ENCODE data around the gene REM1. TPM values are rescaled to one million over a fixed set of nuclear protein-coding genes. Genes with fewer than 3 reads are reported as not detected.
"Not testable (repeated sequence)": the region's sequence is repeated elsewhere in the genome, so short reads cannot be mapped to it uniquely, and the experiment has no call there.

The REM1 gene
- 2.0 TPM for total RNA-seq
- long read RNA-seq, transcript REM1-201 (5 exons, 1,665 nt) = major isoform, 5 of 5 reads
- long read RNA-seq, partial matches to known transcripts = 0 of 5 reads
- long read RNA-seq, other reads (novel, unspliced or antisense) = 0 of 5 reads

- peak; percentile 95 for ATAC-seq
- intact Hi-C loops (cut with micrococcal nuclease) = no loop called here
Measured at GRCh38 chr20:31474758-31475427, at the start of gene REM1, which contains the start of gene DEFB124. REM1 (plus strand) TSS chr20:31475288; CDS start chr20:31476446, 1,158 bp downstream. DEFB124 (minus strand) TSS chr20:31475127; CDS start chr20:31473013, 2,114 bp downstream.

GRCh38 chr20:31425797-31426196 lies 49.3 kb upstream of the REM1 start:
- intact Hi-C loops (cut with micrococcal nuclease) = no loop called here
- no peak for DNase-seq
- ATAC-seq = no peak

More at GRCh38 chr20:31474758-31475427, at the start of gene REM1, which contains the start of gene DEFB124:
- peak; percentile 79 for DNase-seq

- ATAC-seq; intact Hi-C loops (cut with micrococcal nuclease): not testable (repeated sequence)
Measured at GRCh38 chr20:31426891-31427551, 48.1 kb upstream of the REM1 start.

DNA sequence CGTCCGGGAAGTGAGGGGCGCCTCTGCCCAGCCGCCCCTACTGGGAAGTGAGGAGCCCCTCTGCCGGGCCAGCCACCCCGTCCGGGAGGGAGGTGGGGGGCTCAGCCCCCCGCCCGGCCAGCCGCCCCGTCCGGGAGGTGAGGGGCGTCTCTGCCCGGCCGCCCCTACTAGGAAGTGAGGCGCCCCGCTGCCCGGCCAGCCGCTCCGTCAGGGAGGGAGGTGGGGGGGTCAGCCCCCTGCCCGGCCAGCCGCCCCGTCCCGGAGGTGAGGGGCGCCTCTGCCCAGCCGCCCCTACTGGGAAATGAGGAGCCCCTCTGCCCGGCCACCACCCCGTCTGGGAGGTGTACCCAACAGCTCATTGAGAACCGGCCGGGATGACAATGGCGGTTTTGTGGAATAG lies 47.5 kb upstream of the REM1 start:
- DNase-seq; ATAC-seq; intact Hi-C loops (cut with micrococcal nuclease): not testable (repeated sequence)

More at GRCh38 chr20:31426891-31427551, 48.1 kb upstream of the REM1 start:
- not testable (repeated sequence) for DNase-seq

- intact Hi-C loops (cut with micrococcal nuclease) = no loop called here
- DNase-seq (no peak), ATAC-seq (no peak)
Measured at GRCh38 chr20:31430568-31431115, 44.4 kb upstream of the REM1 start.

GRCh38 chr20:31440012-31440659 lies 35.0 kb upstream of the REM1 start, which contains the start of gene DEFB123:
DEFB123 (plus strand) TSS chr20:31440632; CDS start chr20:31440699, 67 bp downstream.
- intact Hi-C loops (cut with micrococcal nuclease) = no loop called here
- ATAC-seq (no peak), DNase-seq (no peak)

- no peak for ATAC-seq
- DNase-seq = no peak
- intact Hi-C loops (cut with micrococcal nuclease) = no loop called here
Measured at GRCh38 chr20:31446084-31446819, 28.8 kb upstream of the REM1 start.

DNA sequence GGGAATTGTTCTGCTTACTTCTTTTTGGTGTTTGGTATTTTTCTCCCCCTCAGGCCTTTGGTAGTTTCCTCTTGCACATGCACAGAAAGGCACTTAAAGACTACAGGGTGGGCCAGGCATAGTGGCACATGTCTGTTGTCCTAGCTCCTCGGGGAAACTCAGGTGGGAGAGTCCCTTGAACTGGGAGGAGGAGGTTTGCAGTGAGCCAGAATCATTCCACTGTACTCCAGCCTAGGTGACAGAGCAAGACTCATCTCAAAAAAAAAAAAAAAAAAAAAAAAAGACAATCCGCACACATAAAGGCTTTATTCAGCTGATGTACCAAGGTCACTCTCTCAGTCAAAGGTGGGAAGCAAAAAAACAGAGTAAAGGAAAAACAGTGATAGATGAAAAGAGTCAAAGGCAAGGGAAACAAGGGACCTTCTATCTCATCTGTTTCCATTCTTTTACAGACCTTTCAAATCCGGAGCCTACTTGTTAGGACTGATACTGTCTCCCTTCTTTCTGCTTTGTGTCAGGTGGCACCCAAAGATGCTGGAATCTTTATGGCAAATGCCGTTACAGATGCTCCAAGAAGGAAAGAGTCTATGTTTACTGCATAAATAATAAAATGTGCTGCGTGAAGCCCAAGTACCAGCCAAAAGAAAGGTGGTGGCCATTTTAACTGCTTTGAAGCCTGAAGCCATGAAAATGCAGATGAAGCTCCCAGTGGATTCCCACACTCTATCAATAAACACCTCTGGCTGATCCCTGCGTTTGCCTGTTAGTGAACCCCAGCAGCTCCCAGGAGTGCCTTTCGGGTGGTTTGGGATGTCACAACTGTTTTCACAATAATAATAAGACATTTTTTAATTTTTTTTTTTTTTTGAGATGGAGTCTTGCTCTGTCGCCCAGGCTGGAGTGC lies 25.3 kb upstream of the REM1 start:
- no peak for DNase-seq
- intact Hi-C loops (cut with micrococcal nuclease) = no loop called here
- no peak for ATAC-seq

DNA sequence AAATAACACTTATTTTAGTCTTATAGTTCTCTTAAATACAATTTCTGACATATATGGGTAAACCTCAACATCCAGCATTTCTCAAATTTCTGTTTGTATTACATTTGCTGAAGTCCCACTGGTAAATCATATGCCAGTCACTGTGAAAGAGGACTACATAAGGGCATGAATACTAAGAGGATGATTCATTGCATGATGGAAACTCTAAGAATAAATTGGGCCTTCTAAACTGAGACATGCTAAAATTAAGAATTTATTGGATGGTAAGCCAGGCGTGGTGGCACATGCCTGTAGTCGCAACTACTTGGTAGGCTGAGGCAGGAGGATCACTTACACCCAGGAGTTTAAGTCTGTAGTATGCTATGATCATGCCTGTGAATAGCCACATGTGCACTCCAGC lies 22.5 kb upstream of the REM1 start:
- DNase-seq (no peak), ATAC-seq (no peak)
- intact Hi-C loops (cut with micrococcal nuclease) = no loop called here

DNA sequence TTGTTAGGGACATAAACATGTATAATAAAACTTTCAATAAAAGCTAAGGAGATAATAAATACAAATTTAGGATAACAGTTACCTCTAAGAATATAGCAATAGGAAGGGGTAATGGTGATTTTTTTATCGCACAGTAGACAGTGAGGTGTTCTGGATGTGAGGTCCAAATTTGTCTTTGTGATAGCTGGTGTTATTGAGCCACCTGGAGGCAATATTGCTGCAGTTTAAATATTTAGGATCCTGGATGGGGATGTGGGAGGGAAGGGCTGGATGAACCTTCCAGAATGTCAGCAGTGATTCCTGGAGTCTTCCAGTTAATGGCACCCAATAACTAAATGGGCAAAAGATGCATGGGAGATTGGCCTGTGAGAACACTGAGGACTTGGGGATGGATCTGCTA lies 20.7 kb upstream of the REM1 start:
- intact Hi-C loops (cut with micrococcal nuclease) = no loop called here
- no peak for ATAC-seq

GRCh38 chr20:31470946-31471345 lies 4.1 kb upstream of the REM1 start:
- DNase-seq; intact Hi-C loops (cut with micrococcal nuclease); ATAC-seq: not testable (repeated sequence)

More for the DNA sequence above, 20.7 kb upstream of the REM1 start:
- DNase-seq = no peak

DNA sequence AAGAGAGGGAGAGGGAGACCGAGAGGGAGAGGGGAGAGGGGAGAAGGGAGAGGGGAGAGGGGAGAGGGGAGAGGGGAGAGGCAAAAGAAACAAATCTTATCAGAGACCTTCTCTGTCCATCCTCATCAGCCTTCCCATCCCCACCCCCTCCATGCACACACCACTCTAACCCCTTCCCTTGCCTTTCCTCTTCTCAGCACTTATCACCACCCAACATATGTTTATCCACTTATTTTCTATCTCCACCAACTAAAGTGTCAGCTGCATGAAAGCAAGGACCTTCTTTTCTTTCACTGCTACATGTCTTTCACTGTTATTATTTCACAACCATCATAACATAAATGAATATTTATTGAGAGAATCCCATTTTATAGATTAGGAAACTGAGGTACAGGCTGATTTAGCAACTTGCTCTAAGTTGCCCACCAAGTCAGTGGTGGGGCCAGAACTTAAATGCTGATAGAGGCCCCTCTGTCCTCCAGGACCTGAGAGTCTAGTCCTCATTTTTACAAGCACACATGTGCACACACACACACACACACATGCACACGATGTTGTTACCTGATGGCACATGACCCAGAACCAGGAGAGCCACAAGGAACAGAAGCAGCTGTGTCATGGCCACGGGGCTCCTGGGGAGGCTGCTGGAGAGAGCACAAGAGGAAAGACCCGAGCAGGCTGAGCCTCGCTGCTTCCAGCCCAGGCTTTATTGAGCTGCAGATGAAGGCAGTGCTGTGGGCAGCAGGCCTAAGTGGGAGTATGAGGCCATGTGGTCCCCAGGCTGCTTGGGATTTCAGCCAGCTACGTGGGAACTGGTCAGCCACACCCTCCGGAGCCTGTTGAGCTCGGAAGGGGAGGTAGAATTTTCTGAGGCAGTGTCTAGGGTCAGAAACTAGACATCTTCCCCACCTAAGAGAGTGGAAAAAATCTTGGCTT lies 2.4 kb upstream of the REM1 start:
- ATAC-seq = peak; percentile 35

GRCh38 chr20:31473331-31474096 lies 1.6 kb upstream of the REM1 start:
- DNase-seq = no peak
- no peak for ATAC-seq
- intact Hi-C loops (cut with micrococcal nuclease) = no loop called here

More for the DNA sequence above, 2.4 kb upstream of the REM1 start:
- intact Hi-C loops (cut with micrococcal nuclease) = no loop called here
- peak; percentile 49 for DNase-seq

GRCh38 chr20:31474097-31474436 lies 1.0 kb upstream of the REM1 start:
- DNase-seq (no peak), ATAC-seq (no peak)
- intact Hi-C loops (cut with micrococcal nuclease) = no loop called here

GRCh38 chr20:31475472-31476293 lies 595 bp downstream of the REM1 start:
- intact Hi-C loops (cut with micrococcal nuclease) = no loop called here
- DNase-seq (peak; percentile 32), ATAC-seq (peak; percentile 41)
